ENCODE measurements around the gene ITPKC. TPM values are rescaled to one million over a fixed set of nuclear protein-coding genes. Genes with fewer than 3 reads are reported as not detected.
A peak's percentile ranks its signal among the peaks of the same experiment; 100 is the strongest.
"Not testable (repeated sequence)": the region's sequence is repeated elsewhere in the genome, so short reads cannot be mapped to it uniquely, and the experiment has no call there.

Gene ITPKC
- total and polyA plus RNA-seq, 8 donors = 6.9 to 20.4 (median 11.4) TPM

GRCh38 chr19:40762754-40763470 is 46.0 kb downstream of the ITPKC start:
- H3K4me3 ChIP-seq = no peak overlapping the region
- no peaks in the 10 kb centered on the region for H3K27me3 ChIP-seq
- H3K27ac ChIP-seq = no peak overlapping the region
- intact Hi-C loops (cut with DNase I) = no loop called here
- FAIRE-seq (no peak), DNase-seq (peak in 1 of 6 donors; percentile 50), ATAC-seq (no peak)
- 91 to 95% methylated on average over 17 of the region's 17 CpGs for WGBS, 2 donors
- no peak for TF ChIP-seq CTCF (IDR thresholded peaks at IDR 0.05)
- no peaks in the 10 kb centered on the region for H3K9me3 ChIP-seq
- peaks cover 16 to 78% (median 54%) of the 10 kb centered on the region in 3 donors for H3K36me3 ChIP-seq
- H3K4me1 ChIP-seq = no peaks in the 10 kb centered on the region

- ATAC-seq (no peak), FAIRE-seq (no peak), DNase-seq (no peak)
- Histone ChIP-seq H3K9me3 (no peaks in the 10 kb centered on the region), H3K27me3 (no peaks in the 10 kb centered on the region), H3K36me3 (peaks cover 16 to 72% (median 54%) of the 10 kb centered on the region in 3 donors), H3K4me1 (no peaks in the 10 kb centered on the region), H3K27ac (no peak overlapping the region), H3K4me3 (no peak overlapping the region)
- 92 to 94% methylated on average over 7 of the region's 7 CpGs for WGBS, 2 donors
- no peak for TF ChIP-seq CTCF (IDR thresholded peaks at IDR 0.05)
- intact Hi-C loops (cut with DNase I) = no loop called here
Observed at GRCh38 chr19:40763526-40763925, 46.6 kb downstream of the ITPKC start.

GRCh38 chr19:40763963-40764362 is 47.1 kb downstream of the ITPKC start:
- TF ChIP-seq CTCF (IDR thresholded peaks at IDR 0.05) = no peak
- no peak overlapping the region for H3K27ac ChIP-seq
- no peak overlapping the region for H3K4me3 ChIP-seq
- 89 to 91% methylated on average over 10 of the region's 10 CpGs for WGBS, 2 donors
- intact Hi-C loops (cut with DNase I) = no loop called here
- DNase-seq (no peak), ATAC-seq (no peak), FAIRE-seq (no peak)
- H3K9me3 ChIP-seq = no peaks in the 10 kb centered on the region
- H3K4me1 ChIP-seq = no peaks in the 10 kb centered on the region
- H3K36me3 ChIP-seq = peaks cover 16 to 67% (median 54%) of the 10 kb centered on the region in 3 donors
- H3K27me3 ChIP-seq = no peaks in the 10 kb centered on the region

GRCh38 chr19:40766385-40766784 is 49.5 kb downstream of the ITPKC start:
- FAIRE-seq; intact Hi-C loops (cut with DNase I); H3K4me1 ChIP-seq; ATAC-seq; H3K4me3 ChIP-seq; H3K27me3 ChIP-seq; DNase-seq; H3K27ac ChIP-seq; H3K9me3 ChIP-seq: not testable (repeated sequence)
- WGBS, 2 donors = 96 to 98% methylated on average over 13 of the region's 13 CpGs
- H3K36me3 ChIP-seq = peaks cover 11 to 45% (median 39%) of the 10 kb centered on the region in 3 donors

- intact Hi-C loops (cut with DNase I) = no loop called here
- TF ChIP-seq CTCF (IDR thresholded peaks at IDR 0.05) = no peak
- Histone ChIP-seq H3K27me3 (no peaks in the 10 kb centered on the region), H3K4me1 (no peaks in the 10 kb centered on the region), H3K36me3 (peaks cover 0 to 21% (median 18%) of the 10 kb centered on the region in 3 donors), H3K4me3 (no peak overlapping the region), H3K9me3 (no peaks in the 10 kb centered on the region), H3K27ac (no peak overlapping the region)
- no peak for ATAC-seq
- WGBS, 2 donors = 80 to 84% methylated on average over 5 of the region's 5 CpGs
- DNase-seq = no peak
- FAIRE-seq = no peak
Observed at GRCh38 chr19:40768869-40769268, 52.0 kb downstream of the ITPKC start.

GRCh38 chr19:40771101-40771862 is 54.4 kb downstream of the ITPKC start:
- intact Hi-C loops (cut with DNase I); H3K4me1 ChIP-seq; DNase-seq; H3K36me3 ChIP-seq; ATAC-seq; H3K27ac ChIP-seq; H3K9me3 ChIP-seq; FAIRE-seq; H3K4me3 ChIP-seq; H3K27me3 ChIP-seq: not testable (repeated sequence)
- 88 to 93% methylated on average over 10 of the region's 10 CpGs for WGBS, 2 donors
